Adrenal gland (tissue), 12 donors: ENCODE data around the gene USP11. TPM values are rescaled to one million over a fixed set of nuclear protein-coding genes. Genes with fewer than 3 reads are reported as not detected.

ENCODE experiments used
- DNase-seq, 7 donors: peaks; one replicate each; pipeline ENCODE4 v3.0.0-alpha.2; 2019 to 2020
- H3K27ac ChIP-seq, 5 donors: fragments of 200-600 bp; sonication (generic) in 4 of 5; 1 replicate in 3 of 5; 2 replicates in 2 of 5; pipeline versions ENCODE4 v1.5.1 to v1.8.0; 2016 to 2020; ENCODE audit warnings: mild to moderate bottlenecking in 1 of 5
- H3K27me3 ChIP-seq: fragments of 200-600 bp; 2 replicates; pipeline ENCODE4 v1.8.0; 2021
- H3K36me3 ChIP-seq, 2 donors: fragments of 200-600 bp; replicated peaks in 1 of 2; 1 replicate in 1 of 2; 2 replicates in 1 of 2; pipeline versions ENCODE4 v1.5.1 to v1.8.0; 2018 to 2022
- H3K4me1 ChIP-seq, 2 donors: fragments of 200-600 bp; replicated peaks in 1 of 2; 1 replicate in 1 of 2; 2 replicates in 1 of 2; pipeline versions ENCODE4 v1.5.1 to v1.8.0; 2018 to 2021
- H3K4me3 ChIP-seq, 4 donors: fragments of 200-600 bp; sonication (generic) in 3 of 4; one replicate each; pipeline ENCODE4 v1.5.1; 2016 to 2018
- H3K9me3 ChIP-seq, 3 donors: fragments of 200-600 bp; sonication (generic) in 1 of 3; replicated peaks in 1 of 3; 1 replicate in 2 of 3; 2 replicates in 1 of 3; pipeline versions ENCODE4 v1.5.1 to v1.8.0; 2016 to 2021
- CTCF ChIP-seq, 6 experiments: fragments of 450-650 bp in 4 of 6; fragments of 200-600 bp in 2 of 6; sonication (generic) in 1 of 6; IDR thresholded peaks; 1 replicate in 5 of 6; 2 replicates in 1 of 6; pipeline versions ENCODE4 v1.5.1 to v1.8.0; 2016 to 2021; ENCODE audit warnings: antibody characterized with exemption in 6 of 6, mild to moderate bottlenecking in 2 of 6, moderate library complexity in 1 of 6
- POLR2A ChIP-seq, 2 donors: fragments of 450-650 bp; IDR thresholded peaks; one replicate each; pipeline ENCODE4 v1.6.1; 2017; ENCODE audit warnings: antibody characterized with exemption in 2 of 2, mild to moderate bottlenecking in 2 of 2, moderate library complexity in 1 of 2
- WGBS, 4 donors: extraction: QIAGEN DNeasy Blood & Tissue Kit in 2 of 4; methylation state at CpG; one replicate each; pipeline versions ENCODE4 v1.1.5 to v1.1.7; 2013 to 2017; 5-methylcytosine and 5-hydroxymethylcytosine counted together
- intact Hi-C, 2 donors: fragments of 100-400 bp; cut with DNase I; formaldehyde crosslinking; loops; one replicate each; pipeline versions ENCODE4 v1.14.1 to v1.15.0; 2022 to 2023
- polyA plus RNA-seq, 3 donors: library from polyadenylated mRNA; stranded (reverse); fragments of 200-250 nt in 2 of 3; fragments of 350-450 nt in 1 of 3; fragmentation: Illumina TruSeq in 1 of 3; extraction: RNeasy Lipid Tissue Mini Kit (QIAGEN cat#74804) in 1 of 3; gene quantifications; one replicate each; pipeline ENCODE4 v1.2.3, GENCODE V29; 2013 to 2014
- total RNA-seq, 9 donors: library from RNA; depleted of rRNA in 4 of 9; stranded (reverse); fragments of >200 nt in 4 of 9; fragments of 120-200 nt in 1 of 9; fragmentation: NEBNext Ultra II Directional in 1 of 9; extraction: Animal tissue kit (Norgen Biotek cat#: 25700) in 1 of 9; gene quantifications; one replicate each; pipeline versions ENCODE4 v1.1.0 to v1.2.4, GENCODE V29; 2013 to 2023
- donor health status: healthy with polysubstance abuse.
- donor health status: Bipolar disorder and iron deficiency.
- donor health status: DM: yes; HTN: yes; CAD: no.
- donor health status: DM: no; HTN: no; CAD: no.
- donor health status: DM: no; HTN: no; CAD: no.
- donor health status: DM: yes; HTN: yes; CAD: no.

Gene USP11
- total and polyA plus RNA-seq, 12 donors: 27.4 to 63.0 (median 52.1) TPM

DNA sequence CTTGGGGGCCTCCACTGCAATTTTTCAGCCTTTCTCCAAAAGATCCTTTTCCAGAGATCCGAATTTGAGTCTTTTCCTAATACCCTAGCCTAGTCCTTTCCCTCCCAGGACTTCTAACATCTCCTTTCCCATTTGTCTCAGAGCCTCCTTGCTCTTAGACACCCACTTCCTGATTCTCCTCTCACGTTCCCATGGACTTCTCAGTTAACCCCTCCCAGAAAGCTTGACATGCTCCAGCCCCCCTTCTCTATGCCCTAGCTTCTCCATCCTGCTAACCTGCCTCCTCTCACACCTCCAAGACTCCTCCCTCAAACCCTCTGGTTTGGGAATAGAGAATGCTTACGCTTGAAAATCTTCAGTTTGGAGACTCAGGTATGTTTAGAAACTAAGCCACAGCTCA lies 36.7 kb upstream of the USP11 start:
- Histone ChIP-seq H3K27me3 (no peaks in the 10 kb centered on the region), H3K4me1 (peaks cover 38 to 52% of the 10 kb centered on the region in 2 donors), H3K27ac (peak overlapping the region in 2 of 5 donors; percentile 41 to 62), H3K4me3 (no peak overlapping the region), H3K36me3 (peaks cover 0 to 27% of the 10 kb centered on the region in 2 donors), H3K9me3 (no peaks in the 10 kb centered on the region)
- WGBS, 4 donors: 39 to 64% (median 51%) methylated on average over 3 of the region's 3 CpGs
- DNase-seq: no peak
- intact Hi-C loops: loop anchor here in 1 of 2 donors (10.0 kb wide), 2 partner anchors 189 to 329 kb away; no protein-coding TSS in a partner anchor
- TF ChIP-seq POLR2A (IDR thresholded peaks at IDR 0.05) (no peak), CTCF (IDR thresholded peaks at IDR 0.05) (no peak)

GRCh38 chrX:47197526-47197925 lies 35.3 kb upstream of the USP11 start:
- WGBS, 4 donors: 19 to 58% (median 43%) methylated on average over 3 to 7 of the region's 7 CpGs
- TF ChIP-seq POLR2A (IDR thresholded peaks at IDR 0.05) (no peak), CTCF (IDR thresholded peaks at IDR 0.05) (no peak)
- Histone ChIP-seq H3K36me3 (peaks cover 0 to 42% of the 10 kb centered on the region in 2 donors), H3K27me3 (no peaks in the 10 kb centered on the region), H3K4me3 (no peak overlapping the region), H3K4me1 (peaks cover 38 to 51% of the 10 kb centered on the region in 2 donors), H3K27ac (peak overlapping the region in 3 of 5 donors; percentile 54 to 74 (median 62)), H3K9me3 (no peaks in the 10 kb centered on the region)
- DNase-seq: peak in 6 of 7 donors; percentile 57 to 70 (median 67)
- intact Hi-C loops: loop anchor here in 1 of 2 donors (10.0 kb wide), 2 partner anchors 187 to 327 kb away; no protein-coding TSS in a partner anchor

GRCh38 chrX:47198026-47198686 lies 34.7 kb upstream of the USP11 start:
- no peak for TF ChIP-seq CTCF (IDR thresholded peaks at IDR 0.05)
- no peak for TF ChIP-seq POLR2A (IDR thresholded peaks at IDR 0.05)
- peaks cover 0 to 48% of the 10 kb centered on the region in 2 donors for H3K36me3 ChIP-seq
- no peak overlapping the region for H3K4me3 ChIP-seq
- DNase-seq: no peak
- H3K27me3 ChIP-seq: no peaks in the 10 kb centered on the region
- intact Hi-C loops: loop anchor here in 1 of 2 donors (10.0 kb wide), 2 partner anchors 187 to 327 kb away; no protein-coding TSS in a partner anchor
- no peaks in the 10 kb centered on the region for H3K9me3 ChIP-seq
- 38 to 71% (median 51%) methylated on average over 8 to 10 of the region's 10 CpGs for WGBS, 4 donors
- H3K4me1 ChIP-seq: peaks cover 38 to 46% of the 10 kb centered on the region in 2 donors
- H3K27ac ChIP-seq: peak overlapping the region in 4 of 5 donors; percentile 12 to 74 (median 58)

GRCh38 chrX:47198687-47199080 lies 34.1 kb upstream of the USP11 start:
- no peak overlapping the region for H3K4me3 ChIP-seq
- 45 to 79% (median 64%) methylated on average over 15 of the region's 15 CpGs; no CpG with 5 or more reads in 1 of the 4 donors for WGBS, 4 donors
- DNase-seq: no peak
- H3K4me1 ChIP-seq: peaks cover 38 to 44% of the 10 kb centered on the region in 2 donors
- no peak for TF ChIP-seq POLR2A (IDR thresholded peaks at IDR 0.05)
- no peak for TF ChIP-seq CTCF (IDR thresholded peaks at IDR 0.05)
- H3K27ac ChIP-seq: peak overlapping the region in 4 of 5 donors; percentile 12 to 74 (median 42)
- peaks cover 0 to 53% of the 10 kb centered on the region in 2 donors for H3K36me3 ChIP-seq
- no peaks in the 10 kb centered on the region for H3K27me3 ChIP-seq
- H3K9me3 ChIP-seq: no peaks in the 10 kb centered on the region
- intact Hi-C loops: loop anchor here in 1 of 2 donors (10.0 kb wide), 2 partner anchors 186 to 326 kb away; no protein-coding TSS in a partner anchor
